Astrocyte (in vitro differentiated cells and primary cell): ENCODE measurements around the gene FAM13A. TPM values are rescaled to one million over a fixed set of nuclear protein-coding genes. Genes with fewer than 3 reads are reported as not detected.

Experiments
- DNase-seq: peaks from one replicate; pipeline ENCODE4 v3.0.0-alpha.2; 2010; ENCODE audit warnings: low read depth
- FAIRE-seq: peaks from 2 replicates; lab custom pipeline; 2011; peaks lifted over from hg19 to GRCh38; lab: Jason Lieb, UNC
- H2AFZ ChIP-seq: 2 replicates; pipeline ENCODE4 v1.6.0; 2012; ENCODE audit warnings: low read depth, low read length, inconsistent platforms
- H3K27ac ChIP-seq: 2 replicates; pipeline ENCODE4 v1.5.1; 2011; ENCODE audit warnings: low read depth, low read length, inconsistent platforms
- H3K27me3 ChIP-seq: 2 replicates; pipeline ENCODE4 v1.6.0; 2011; ENCODE audit warnings: low read length, inconsistent platforms; ENCODE audit not compliant: insufficient read depth
- H3K36me3 ChIP-seq: 2 replicates; pipeline ENCODE4 v1.5.1; 2011; ENCODE audit warnings: low read length, inconsistent platforms; ENCODE audit not compliant: insufficient read depth
- H3K4me1 ChIP-seq: 2 replicates; pipeline ENCODE4 v1.5.1; 2011; ENCODE audit warnings: low read length, inconsistent platforms; ENCODE audit not compliant: insufficient read depth
- H3K4me2 ChIP-seq: 2 replicates; pipeline ENCODE4 v1.6.0; 2012; ENCODE audit warnings: low read length, inconsistent platforms
- H3K4me3 ChIP-seq: 2 replicates; pipeline ENCODE4 v1.5.1; 2011; ENCODE audit warnings: low read depth, mild to moderate bottlenecking, low read length, inconsistent platforms; ENCODE audit not compliant: insufficient read depth
- H3K79me2 ChIP-seq: 2 replicates; pipeline ENCODE4 v1.6.0; 2012; ENCODE audit warnings: mild to moderate bottlenecking, low read length, inconsistent platforms; ENCODE audit not compliant: insufficient read depth
- H3K9ac ChIP-seq: 2 replicates; pipeline ENCODE4 v1.6.0; 2012; ENCODE audit warnings: mild to moderate bottlenecking, low read length, inconsistent platforms
- H3K9me3 ChIP-seq: 2 replicates; pipeline ENCODE4 v1.5.1; 2012; ENCODE audit warnings: low read depth, mild to moderate bottlenecking, low read length, inconsistent platforms; ENCODE audit not compliant: insufficient read depth
- H4K20me1 ChIP-seq: 2 replicates; pipeline ENCODE4 v1.6.0; 2012; ENCODE audit warnings: low read length, inconsistent platforms; ENCODE audit not compliant: insufficient read depth
- H3K27ac Mint-ChIP-seq: one replicate; pipeline ENCODE4 v1.8.0; 2021; ENCODE audit warnings: mild to moderate bottlenecking, mixed read lengths; ENCODE audit not compliant: unreplicated experiment
- H3K27me3 Mint-ChIP-seq: one replicate; pipeline ENCODE4 v1.8.0; 2021; ENCODE audit warnings: low read depth, mixed read lengths; ENCODE audit not compliant: unreplicated experiment
- H3K36me3 Mint-ChIP-seq: one replicate; pipeline ENCODE4 v1.8.0; 2021; ENCODE audit warnings: low read depth, mixed read lengths; ENCODE audit not compliant: unreplicated experiment
- H3K4me1 Mint-ChIP-seq: one replicate; pipeline ENCODE4 v1.8.0; 2021; ENCODE audit warnings: low read depth, mixed read lengths; ENCODE audit not compliant: unreplicated experiment
- H3K4me3 Mint-ChIP-seq: one replicate; pipeline ENCODE4 v1.8.0; 2021; ENCODE audit warnings: mild to moderate bottlenecking, moderate library complexity, mixed read lengths; ENCODE audit not compliant: unreplicated experiment
- H3K9me3 Mint-ChIP-seq: one replicate; pipeline ENCODE4 v1.8.0; 2021; ENCODE audit warnings: mild to moderate bottlenecking, mixed read lengths; ENCODE audit not compliant: unreplicated experiment
- CTCF ChIP-seq: IDR thresholded peaks from 2 replicates; pipeline ENCODE4 v1.5.1; 2011; ENCODE audit warnings: low read depth, mild to moderate bottlenecking, inconsistent platforms, low read length, moderate library complexity; ENCODE audit not compliant: insufficient read depth
- EZH2 ChIP-seq: IDR thresholded peaks from 2 replicates; pipeline ENCODE4 v1.6.1; 2012; ENCODE audit warnings: mild to moderate bottlenecking, low read length, inconsistent platforms; ENCODE audit not compliant: insufficient read depth
- total RNA-seq: library from RNA; stranded (reverse); gene quantifications from 2 replicates; pipeline ENCODE4 v1.2.1, GENCODE V29; 2021

Gene FAM13A
- total RNA-seq, 1 donor from 2014 or later = 12.0 TPM

GRCh38 chr4:88958080-88958479 is 98.9 kb downstream of the FAM13A start:
- no peaks in the 10 kb centered on the region for H3K27me3 ChIP-seq
- no peaks in the 10 kb centered on the region for H3K9me3 ChIP-seq

GRCh38 chr4:88957570-88957969 is 99.4 kb downstream of the FAM13A start:
- Histone ChIP-seq H3K36me3 (no peaks in the 10 kb centered on the region), H3K4me2 (no peak overlapping the region), H3K9ac (no peak overlapping the region), H3K27ac (no peak overlapping the region), H3K9me3 (no peaks in the 10 kb centered on the region), H2AFZ (no peak overlapping the region), H4K20me1 (no peaks in the 10 kb centered on the region), H3K79me2 (no peaks in the 10 kb centered on the region), H3K4me1 (no peaks in the 10 kb centered on the region), H3K27me3 (no peaks in the 10 kb centered on the region), H3K4me3 (no peak overlapping the region)
- H3K9me3 Mint-ChIP-seq = no peaks in the 10 kb centered on the region
- peaks cover 6% of the 10 kb centered on the region for H3K36me3 Mint-ChIP-seq
- H3K4me3 Mint-ChIP-seq = no peak overlapping the region
- no peaks in the 10 kb centered on the region for H3K4me1 Mint-ChIP-seq
- no peak overlapping the region for H3K27ac Mint-ChIP-seq
- FAIRE-seq (no peak), DNase-seq (no peak)
- no peaks in the 10 kb centered on the region for H3K27me3 Mint-ChIP-seq
- TF ChIP-seq EZH2 (no peak), CTCF (no peak)

More at GRCh38 chr4:88958080-88958479, 98.9 kb downstream of the FAM13A start:
- Histone ChIP-seq H3K79me2 (no peaks in the 10 kb centered on the region), H3K27ac (no peak overlapping the region), H2AFZ (no peak overlapping the region), H3K4me1 (no peaks in the 10 kb centered on the region), H3K9ac (no peak overlapping the region), H3K36me3 (no peaks in the 10 kb centered on the region), H4K20me1 (no peaks in the 10 kb centered on the region), H3K4me3 (no peak overlapping the region), H3K4me2 (no peak overlapping the region)
- Mint-ChIP-seq H3K4me1 (no peaks in the 10 kb centered on the region), H3K27ac (no peak overlapping the region), H3K27me3 (no peaks in the 10 kb centered on the region), H3K4me3 (no peak overlapping the region), H3K9me3 (no peaks in the 10 kb centered on the region), H3K36me3 (peaks cover 6% of the 10 kb centered on the region)
- FAIRE-seq (no peak), DNase-seq (no peak)
- TF ChIP-seq CTCF = no peak
- no peak for TF ChIP-seq EZH2

GRCh38 chr4:88955580-88956380 is 101.2 kb downstream of the FAM13A start:
- no peak for DNase-seq
- Histone ChIP-seq H3K4me1 (no peaks in the 10 kb centered on the region), H3K9me3 (no peaks in the 10 kb centered on the region), H3K27ac (no peak overlapping the region), H2AFZ (no peak overlapping the region), H3K4me2 (no peak overlapping the region), H4K20me1 (no peaks in the 10 kb centered on the region), H3K9ac (no peak overlapping the region), H3K36me3 (no peaks in the 10 kb centered on the region), H3K4me3 (no peak overlapping the region), H3K27me3 (no peaks in the 10 kb centered on the region), H3K79me2 (no peaks in the 10 kb centered on the region)
- no peak for FAIRE-seq
- Mint-ChIP-seq H3K4me3 (no peak overlapping the region), H3K27me3 (no peaks in the 10 kb centered on the region), H3K9me3 (no peaks in the 10 kb centered on the region), H3K4me1 (no peaks in the 10 kb centered on the region), H3K36me3 (peaks cover 6% of the 10 kb centered on the region), H3K27ac (no peak overlapping the region)
- no peak for TF ChIP-seq CTCF
- no peak for TF ChIP-seq EZH2
